Stimulated activated CD8-positive, alpha-beta memory T cell treated with anti-CD3 and anti-CD28 coated beads, Interleukin-15, amount 100 ng/mL, for 24 hours (primary cell): ENCODE data around the gene CNNM3.

Source experiments
- DNase-seq: peaks from one replicate; pipeline ENCODE4 v3.0.0-alpha.2; 2020; ENCODE audit warnings: low read depth

The CNNM3 gene

DNA sequence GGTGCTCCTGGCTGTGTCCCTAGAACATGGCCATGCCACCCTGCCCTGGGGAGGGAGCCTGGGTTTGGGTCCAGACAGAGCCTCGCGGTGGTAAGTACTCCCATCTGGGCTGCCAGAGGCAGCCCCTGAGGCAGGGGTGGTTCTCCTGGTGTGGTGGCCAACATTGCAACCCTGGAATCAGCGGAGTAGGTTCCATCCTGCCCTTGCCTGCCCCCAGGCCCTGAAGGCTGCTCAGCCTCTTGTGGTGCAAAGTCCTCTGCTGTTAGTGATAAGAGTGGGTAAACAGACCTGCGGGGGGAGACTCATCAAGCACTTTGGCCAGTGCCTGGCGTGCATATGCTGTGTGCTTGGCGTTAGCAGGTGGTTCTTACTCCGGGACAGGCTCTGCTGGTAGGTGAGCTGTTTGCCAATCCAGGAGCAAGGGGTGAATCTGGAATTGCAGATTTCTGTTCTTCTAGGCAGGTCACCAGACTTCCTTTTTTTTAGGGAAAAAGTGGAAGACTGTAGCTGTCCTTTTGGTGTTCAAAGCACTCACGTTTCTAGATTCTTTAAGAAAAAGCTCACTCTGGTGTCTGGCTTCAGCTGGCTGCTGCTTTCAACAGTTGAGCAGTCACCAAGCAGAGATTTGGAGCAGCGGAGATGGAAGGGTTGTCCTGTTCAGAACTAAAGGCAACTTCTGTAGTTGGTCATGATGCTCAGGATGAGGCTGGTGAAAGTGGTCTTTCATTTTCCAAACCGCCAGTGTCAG lies 3.2 kb downstream of the CNNM3 start:
- no peak for DNase-seq

DNA sequence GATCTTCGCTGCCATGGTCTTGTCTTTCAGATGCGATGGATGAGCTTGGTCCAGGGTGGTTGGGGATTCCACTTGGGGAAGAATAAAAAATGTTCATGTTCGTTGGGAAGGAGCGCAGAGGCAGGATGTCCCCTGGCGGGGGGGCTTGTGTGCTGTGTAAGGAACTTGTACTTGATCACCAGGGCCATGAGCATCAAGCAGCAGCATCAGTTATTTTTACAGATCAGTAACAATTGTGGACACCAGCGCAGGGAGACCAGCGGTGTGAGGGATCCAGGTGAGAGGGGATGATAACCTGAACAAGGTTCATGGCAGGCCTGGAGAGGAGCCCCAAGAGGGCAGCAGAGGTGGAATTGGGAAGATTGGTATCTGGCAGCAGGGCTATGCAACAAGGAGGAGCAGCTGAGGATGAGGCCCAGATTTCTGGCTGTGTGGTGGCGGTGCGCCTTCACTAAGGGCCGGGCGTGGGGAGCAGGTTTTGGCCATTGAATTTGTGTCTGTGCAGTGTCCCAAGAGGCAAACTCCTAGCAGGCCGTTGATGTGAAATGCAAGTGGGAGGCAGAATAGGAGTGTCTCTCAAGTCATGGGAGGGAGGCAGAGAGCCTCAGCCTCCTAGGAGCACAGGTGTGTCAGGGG lies 3.9 kb downstream of the CNNM3 start:
- no peak for DNase-seq

DNA sequence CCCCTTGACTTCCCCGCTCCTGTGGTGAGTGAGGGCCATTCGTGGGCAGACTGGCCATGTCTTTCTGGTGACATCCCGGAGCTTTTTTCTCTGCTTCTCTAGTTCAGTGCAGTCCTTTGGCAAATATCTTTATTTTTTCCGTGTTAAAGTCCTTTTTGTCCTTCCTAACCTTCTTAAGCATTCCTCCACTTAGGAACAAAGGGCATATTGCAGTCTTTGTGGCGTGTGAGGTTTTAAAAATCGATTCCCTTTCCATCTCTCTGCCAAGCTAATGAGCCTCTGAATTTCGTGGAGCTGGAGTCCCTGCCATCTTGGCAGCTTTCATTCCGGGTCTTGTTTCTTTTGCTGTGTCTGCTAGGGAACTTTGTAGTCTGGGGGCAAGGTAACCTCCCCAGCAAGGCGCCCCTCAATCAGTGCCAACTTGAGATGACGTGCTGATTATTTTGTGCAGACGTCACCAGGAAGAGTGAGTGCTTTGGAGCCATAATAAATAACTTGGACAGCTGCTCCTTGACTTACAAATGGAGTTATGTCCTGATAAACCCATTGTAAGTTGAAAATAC lies 5.1 kb downstream of the CNNM3 start:
- no peak for DNase-seq

DNA sequence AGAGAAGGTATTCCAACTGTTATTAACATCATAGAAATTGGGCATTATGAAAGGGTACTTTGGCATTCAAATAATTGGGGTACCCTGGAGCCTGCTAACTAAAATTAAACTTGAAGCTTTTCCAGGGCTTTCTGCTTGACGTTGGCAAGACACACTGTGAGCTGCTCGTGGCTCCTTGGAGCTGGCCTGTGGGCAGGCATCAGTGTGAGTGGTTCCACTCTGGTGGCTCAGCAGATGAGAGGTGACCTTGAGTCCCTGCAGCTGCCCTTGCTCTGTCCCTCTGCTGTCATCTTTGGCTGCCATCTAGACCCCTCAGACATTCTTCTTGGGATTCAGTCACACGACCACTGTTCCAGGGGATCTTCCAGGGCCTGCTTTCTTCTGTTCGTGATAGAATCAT lies 6.7 kb downstream of the CNNM3 start:
- no peak for DNase-seq

DNA sequence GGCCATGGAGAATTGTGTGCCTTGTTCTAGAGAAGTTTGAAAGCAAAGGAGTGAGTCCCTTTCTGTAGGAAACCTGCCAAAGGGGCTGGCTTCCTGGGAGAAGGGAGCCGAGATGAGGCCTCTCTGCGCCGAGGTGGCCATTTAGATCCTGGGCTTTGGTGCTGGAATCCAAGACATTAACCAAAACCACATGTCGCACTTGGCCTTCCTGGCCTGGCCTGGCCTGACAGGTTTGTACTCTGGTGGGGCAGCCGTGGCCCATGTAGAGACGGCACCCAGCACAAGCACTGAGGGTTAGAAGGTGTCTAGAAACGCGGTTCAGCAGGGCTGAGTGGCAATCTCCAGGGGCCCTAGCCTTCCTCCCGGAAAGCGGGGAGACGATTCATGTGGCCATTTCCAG lies 7.1 kb downstream of the CNNM3 start:
- no peak for DNase-seq

DNA sequence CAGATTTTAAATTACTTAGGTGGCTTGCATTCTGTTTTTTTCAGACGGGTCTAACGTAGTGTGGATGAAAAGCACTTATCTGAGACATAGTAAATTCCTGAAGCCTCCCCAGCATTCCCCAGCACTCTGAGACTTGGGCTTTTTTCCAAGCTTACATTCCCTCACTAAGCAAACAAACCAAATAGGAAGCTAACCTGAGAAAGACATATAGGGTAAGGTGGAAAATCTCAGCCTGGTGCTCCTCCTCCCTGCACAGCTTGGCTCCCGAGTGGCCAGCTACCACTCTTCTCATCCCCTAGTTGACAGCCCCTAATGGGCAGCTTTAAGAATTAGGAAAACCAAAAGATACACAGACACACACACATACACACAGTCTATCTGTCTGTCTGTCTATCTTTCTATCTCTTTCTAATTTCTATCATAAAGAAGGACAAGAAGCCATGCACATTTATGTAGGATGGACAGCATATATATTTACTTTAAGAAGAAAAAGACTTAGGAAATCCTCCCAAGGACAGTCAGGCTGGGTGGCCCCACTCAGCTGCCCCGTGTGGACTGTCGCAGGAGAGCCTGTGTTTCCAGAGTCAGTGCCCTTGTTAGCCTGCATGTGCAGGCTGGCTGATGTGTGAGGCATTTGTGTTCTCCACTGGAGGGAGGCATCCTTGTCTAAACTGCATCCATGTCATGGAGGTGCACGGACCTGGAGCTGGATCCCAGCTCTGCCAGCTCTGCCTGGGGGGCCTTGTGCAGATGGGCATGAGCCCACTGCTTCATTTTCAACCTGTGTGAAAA lies 8.2 kb downstream of the CNNM3 start:
- no peak for DNase-seq

DNA sequence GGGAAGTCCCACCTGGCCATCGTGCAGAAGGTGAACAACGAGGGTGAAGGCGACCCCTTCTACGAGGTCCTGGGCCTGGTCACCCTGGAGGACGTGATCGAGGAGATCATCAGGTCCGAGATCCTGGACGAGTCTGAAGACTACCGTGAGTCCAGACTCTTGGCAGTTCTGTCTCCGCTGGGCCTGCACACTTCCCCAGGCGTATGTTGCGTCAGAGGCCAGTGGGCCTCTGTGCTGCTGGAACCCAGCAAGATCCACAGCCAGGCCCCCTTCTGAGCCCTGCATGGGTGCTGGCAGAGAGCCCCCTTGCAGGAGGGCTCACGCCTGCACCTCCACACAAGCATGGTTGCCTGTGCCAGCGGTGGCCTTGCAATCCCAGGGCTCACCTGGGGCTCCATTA lies 9.0 kb downstream of the CNNM3 start:
- no peak for DNase-seq

DNA sequence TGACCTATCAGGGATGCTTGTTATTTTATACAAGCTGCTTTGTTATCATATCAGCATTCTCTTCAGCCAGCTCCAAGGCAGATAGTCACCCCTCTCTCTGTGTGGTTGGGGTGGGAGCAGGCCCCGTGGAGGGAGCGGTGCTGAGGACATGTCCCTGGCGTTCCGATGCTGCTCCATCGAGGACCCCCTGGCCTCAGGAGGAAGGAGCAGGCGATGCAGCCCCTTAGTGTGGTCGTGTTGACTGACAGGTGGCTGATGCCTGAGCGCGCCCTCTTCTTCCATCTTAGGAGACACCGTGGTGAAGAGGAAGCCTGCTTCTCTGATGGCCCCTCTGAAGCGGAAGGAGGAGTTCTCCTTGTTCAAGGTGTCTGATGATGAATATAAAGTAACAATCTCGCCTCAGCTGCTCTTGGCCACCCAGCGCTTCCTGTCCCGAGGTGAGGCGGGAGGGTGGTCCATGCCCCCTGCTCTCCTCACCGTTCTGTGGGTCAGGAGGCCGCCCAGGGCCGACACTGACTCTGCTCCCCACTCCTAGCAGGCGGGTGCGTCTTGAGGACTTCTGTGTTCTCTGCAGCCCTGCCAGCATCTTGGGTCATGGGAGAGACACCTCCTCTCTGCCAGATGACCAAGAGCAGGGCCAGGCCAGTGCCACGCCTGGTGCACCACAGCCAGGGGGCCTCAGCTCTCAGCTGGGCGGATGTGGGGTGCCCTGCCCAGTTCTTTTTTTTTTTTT lies 10.6 kb downstream of the CNNM3 start:
- no peak for DNase-seq

DNA sequence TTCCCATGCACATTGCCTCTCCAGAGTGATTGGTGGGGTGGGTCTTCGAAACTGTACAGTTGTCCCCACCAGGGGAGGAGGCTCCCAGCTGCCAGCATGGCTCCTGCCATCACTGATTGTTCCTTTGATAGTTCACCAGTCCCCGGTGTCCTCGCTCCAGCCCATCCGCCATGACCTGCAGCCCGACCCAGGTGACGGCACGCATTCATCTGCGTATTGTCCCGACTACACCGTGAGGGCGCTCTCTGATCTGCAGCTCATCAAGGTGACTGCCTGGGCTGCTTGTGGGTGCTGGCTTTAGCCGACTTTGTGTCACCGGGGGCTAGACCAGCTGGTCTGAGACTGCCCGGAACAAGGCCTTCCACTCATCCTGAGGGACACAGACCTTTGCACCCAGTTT lies 12.4 kb downstream of the CNNM3 start:
- DNase-seq, result no peak

DNA sequence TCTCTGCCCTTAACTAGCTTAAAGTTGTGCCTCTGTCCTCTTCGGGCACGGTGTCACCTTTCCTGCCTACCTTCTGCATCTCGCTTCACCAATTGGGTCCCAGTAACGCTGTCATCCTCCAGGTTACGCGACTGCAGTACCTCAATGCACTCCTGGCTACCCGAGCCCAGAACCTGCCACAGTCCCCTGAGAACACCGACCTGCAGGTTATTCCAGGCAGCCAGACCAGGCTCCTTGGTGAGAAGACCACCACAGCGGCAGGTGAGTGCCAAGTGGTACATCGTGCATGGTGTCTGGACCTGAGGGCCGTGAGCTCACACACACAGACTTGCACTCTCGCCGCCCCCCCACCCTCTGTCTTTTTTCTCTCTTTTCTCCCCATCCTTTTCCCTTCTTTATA lies 12.8 kb downstream of the CNNM3 start:
- no peak for DNase-seq

DNA sequence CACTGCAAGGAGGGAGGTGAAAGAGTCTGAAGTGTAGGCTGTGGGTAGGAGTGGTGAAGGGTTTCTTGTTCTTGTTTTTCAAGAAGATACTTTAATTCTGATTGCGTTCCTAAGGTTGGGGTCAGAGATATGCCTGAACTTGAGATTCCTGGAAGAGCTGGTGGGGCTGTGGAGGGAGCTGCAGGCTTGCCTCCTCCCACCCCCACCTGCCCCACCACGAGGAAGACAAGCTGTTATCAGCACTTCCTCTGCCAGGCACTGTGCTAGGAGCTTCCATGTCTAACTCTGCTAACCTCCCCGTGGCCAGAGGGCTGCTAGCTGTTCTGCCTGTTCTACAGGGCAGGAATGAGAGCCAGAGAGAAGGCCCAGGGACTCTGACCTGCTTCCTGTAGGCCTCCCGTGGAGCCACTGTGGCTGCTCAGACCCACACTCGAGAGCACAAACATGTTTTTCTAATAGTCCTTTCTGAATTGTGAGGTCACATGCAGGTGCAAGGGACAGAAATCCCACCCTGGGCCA lies 14.0 kb downstream of the CNNM3 start:
- no peak for DNase-seq

DNA sequence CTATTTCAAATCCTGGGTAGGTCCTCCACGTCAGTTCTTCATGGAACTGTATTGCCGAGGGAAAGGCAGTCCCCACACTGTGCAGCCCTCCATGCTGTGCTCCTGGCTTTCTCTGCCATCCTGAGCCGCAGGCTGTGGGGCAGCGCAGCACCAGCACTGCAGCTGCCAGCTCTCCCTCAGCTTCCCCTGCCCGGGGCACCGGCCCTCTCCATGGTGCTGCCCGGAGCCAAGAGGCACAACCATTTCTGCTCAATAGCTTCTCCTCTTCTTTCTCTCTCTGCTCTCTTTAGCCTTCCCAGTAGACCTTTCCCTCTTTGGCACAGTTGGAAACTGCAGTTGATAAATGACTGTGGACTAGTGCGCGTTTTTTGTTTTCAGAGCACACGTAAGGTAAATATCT lies 15.6 kb downstream of the CNNM3 start:
- no peak for DNase-seq

DNA sequence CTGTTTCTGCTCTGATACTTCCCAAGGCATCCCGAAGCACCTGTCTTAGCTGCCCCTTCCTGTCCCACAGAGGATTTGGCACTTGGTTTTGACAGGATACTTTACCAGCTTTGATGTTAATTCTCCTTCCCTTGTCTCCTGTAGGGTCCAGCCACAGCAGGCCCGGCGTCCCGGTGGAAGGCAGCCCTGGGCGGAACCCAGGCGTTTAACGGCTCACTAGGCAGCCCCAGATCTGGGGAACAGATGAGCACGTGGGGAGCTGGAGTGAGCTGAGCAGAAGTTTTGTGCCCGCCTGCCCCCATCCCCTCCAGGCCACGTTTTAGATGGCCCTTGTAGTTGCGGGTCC lies 16.3 kb downstream of the CNNM3 start:
- DNase-seq, result no peak

DNA sequence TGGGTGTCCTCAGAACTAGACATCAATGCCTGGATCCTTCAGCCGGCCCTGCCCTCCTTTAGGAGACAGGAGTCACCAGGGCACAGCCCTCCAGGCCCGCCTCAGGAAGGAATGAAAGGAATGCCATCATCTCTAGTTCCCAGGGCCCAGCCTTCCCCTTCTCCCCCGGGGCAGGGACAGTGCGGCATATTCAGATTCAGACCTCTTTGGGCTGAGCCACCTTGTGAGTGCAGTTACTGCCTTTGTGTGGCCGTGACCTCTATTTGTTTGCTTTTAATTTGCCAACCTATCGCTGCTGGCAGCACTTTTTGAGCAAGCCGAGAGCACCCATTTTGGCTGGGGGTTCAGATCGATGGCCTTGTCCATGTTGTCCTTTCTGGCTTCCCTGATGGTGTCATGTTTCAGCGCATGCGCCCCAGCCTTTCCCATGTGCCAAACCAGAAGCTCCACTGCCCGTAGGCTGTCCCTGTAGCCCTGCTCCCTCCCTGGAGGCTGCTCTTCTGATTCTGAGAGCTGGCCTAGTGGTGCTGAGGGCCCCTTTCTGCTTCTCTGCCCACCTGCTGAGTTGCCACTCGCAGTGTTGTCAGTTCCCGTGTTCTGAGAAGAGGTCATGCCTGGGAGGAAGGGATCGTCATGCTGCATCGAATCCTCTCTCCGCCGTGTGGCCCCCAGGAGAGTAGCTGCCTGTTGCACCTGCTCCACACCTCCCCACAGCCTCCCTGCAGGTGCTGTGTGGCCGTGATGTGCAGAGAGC lies 16.9 kb downstream of the CNNM3 start:
- DNase-seq, result no peak

DNA sequence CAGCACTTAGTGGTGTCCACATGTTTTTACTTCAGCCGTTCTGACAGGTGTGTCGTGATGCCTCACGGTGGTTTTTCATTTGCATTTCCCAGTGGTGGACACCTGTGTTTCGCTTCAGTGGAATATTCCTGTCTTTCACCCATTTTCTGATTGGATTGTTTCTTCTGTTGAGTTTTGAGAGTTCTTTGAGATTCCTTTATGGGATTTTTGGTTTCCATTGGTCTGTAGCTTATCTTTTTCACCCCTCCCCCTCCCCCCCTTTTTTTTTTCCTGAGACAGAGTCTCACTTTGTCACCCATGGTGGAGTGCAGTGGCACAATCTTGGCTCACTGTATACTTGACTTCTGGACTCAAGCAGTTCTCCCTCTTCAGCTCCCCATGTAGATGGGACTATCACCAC lies 19.8 kb downstream of the CNNM3 start:
- DNase-seq, result no peak

DNA sequence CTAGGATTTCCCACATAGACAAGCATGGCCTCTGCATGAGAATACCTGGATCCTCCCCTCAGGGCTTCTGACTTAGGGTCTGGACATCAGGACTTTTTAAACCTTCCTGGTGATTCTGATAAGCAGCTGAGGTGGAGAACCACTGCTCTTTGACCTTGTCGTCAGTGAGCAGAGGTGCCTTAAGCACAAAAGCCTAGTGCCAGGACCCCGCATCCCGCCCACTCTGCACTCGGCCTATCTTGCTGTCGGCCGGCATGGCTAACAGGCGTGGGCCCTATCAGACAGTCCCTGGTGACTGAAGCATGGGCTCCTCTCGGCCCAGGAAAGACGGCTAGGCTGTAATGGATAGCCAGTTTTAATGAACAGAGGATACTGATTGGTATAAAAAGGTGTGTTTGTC lies 21.5 kb downstream of the CNNM3 start:
- no peak for DNase-seq

DNA sequence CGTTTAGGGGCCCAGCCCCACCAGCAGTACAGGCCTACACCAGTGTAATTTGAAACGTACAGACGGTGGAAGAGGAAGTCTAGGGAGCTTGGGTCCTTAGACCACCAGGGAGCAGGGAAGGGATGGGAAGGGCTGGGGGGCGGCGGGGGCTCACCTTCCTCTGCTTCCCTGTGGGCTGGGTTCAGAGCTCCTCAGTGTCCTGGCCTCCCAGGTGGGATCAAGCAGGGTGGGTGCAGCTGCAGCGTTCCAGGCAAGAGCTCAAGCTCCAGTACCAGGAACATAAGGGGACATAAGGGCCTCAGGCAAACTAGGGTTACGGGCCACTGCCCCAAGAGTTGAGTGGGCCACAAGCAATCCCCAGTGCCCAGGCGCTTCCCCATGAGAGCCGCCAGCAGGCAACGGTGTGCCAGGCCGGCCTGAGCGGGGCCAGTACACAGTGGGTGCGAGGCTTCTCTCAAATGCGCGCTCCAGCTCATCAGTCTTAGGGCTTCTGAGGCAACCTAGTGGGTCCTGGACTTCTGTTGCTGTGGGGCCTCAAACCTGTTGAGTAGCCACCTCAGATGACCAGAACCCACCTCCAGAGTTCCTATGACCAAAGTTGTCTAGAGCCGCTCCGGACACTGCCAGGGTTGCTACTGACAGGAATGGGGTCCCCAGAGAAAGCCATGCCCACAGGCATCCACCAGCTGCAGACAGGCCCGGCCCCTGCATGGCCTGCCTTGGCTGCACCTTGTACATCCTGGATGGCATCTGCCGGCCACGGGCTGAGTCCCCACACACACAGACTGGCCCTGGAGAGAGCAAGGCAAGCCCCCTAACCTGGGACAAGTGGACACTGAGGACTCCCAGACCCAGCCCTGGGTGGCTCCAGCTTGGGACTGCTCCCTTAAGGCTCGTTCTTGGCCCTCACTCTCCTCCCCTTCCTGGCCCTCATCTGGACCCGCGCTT lies 22.6 kb downstream of the CNNM3 start:
- no peak for DNase-seq

DNA sequence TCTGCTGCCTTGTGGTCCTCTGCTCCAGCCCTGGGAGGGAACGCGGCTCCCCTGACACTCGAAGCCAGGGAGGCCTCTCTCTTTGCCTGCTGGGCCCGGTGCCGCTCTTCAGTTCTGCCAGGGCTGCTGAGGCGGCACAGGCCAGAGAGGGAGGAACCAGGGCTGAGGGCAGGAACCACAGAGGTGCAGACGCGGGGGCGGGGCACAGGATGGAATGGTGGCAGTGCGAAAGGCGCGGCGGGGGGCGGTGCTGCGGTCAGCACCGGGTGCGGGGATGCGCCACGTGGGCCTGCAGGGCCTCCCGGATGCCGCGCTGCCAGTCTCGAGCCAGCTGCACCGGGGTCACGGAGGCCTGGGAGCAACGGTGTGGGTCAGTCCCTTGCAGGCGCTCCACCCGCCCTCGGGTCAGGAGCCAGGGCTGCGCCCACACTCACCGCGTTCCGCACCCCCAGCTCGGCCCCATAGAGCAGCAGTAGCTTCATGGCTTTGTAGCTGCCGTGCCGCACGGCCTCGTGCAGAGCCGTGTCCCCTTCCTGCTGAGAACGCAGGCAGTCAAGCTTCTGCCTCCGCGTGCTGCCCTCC lies 23.3 kb downstream of the CNNM3 start:
- DNase-seq, result peak; percentile 57

DNA sequence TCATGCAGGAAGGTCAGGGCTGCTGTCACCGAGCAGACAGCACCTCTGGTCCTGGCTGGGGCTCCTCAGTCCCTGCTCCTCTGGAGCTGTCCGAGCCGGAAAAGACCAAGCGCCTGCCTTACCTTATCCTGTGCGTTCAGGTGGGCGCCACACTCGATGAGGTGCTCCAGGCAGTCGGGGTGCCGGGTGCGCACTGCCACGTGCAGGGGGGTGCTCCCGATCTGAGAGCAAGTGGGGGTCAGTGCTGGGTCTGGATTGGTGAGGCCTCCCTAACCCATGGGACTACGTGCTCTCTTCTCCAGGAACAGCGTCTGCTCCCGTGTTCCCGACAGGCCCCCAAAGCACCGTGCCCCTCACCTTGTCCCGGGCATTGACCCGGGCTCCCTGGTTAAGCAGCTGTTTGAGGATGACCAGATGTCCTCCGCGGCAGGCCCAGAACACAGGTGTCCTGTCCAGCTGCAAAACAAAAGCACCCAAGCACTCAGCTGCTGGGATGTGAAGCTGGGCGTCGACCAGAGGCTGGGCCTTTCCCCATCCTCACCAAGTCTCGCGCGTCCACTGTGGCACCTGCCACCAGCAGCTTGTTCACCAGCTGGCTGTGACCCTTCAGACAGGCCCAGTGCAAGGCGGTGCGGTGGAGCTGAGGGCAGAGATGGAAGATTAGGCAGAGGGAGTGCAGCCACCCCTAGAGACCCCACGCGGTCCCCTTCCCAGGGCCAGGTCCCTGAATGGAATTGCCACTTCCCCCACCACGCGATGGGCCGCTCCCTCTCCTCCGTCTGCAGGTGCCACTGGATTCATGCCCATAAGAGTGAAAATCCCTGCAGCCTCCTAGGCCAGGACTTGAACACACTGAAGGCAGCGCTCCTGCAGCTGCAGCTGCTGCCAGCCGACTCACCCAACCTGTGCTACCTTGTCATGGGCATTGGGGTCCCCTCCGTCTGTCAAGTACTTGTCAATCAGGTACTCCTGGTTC lies 24.1 kb downstream of the CNNM3 start:
- no peak for DNase-seq
